ENCODE measurements around the gene AGAP2.

AGAP2 gene

DNA sequence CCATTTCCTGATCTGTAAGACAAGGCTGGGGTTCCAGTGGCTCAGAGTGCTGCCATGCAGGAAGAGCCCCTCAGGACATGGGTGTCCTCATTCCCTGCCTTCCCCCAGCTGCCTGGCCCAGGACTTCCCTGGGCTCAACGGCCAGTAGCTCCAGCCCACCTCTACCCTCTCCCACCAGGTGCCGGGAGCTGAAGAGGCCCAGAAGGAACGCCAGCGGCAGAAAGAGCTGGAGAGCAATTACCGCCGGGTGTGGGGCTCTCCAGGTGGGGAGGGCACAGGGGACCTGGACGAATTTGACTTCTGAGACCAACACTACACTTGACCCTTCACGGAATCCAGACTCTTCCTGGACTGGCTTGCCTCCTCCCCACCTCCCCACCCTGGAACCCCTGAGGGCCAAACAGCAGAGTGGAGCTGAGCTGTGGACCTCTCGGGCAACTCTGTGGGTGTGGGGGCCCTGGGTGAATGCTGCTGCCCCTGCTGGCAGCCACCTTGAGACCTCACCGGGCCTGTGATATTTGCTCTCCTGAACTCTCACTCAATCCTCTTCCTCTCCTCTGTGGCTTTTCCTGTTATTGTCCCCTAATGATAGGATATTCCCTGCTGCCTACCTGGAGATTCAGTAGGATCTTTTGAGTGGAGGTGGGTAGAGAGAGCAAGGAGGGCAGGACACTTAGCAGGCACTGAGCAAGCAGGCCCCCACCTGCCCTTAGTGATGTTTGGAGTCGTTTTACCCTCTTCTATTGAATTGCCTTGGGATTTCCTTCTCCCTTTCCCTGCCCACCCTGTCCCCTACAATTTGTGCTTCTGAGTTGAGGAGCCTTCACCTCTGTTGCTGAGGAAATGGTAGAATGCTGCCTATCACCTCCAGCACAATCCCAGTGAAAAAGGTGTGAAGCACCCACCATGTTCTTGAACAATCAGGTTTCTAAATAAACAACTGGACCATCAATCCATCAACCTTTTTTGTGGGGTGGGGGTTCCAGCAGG is 17.6 kb downstream of the AGAP2 start:
- TF ChIP-seq, protein P1, sequence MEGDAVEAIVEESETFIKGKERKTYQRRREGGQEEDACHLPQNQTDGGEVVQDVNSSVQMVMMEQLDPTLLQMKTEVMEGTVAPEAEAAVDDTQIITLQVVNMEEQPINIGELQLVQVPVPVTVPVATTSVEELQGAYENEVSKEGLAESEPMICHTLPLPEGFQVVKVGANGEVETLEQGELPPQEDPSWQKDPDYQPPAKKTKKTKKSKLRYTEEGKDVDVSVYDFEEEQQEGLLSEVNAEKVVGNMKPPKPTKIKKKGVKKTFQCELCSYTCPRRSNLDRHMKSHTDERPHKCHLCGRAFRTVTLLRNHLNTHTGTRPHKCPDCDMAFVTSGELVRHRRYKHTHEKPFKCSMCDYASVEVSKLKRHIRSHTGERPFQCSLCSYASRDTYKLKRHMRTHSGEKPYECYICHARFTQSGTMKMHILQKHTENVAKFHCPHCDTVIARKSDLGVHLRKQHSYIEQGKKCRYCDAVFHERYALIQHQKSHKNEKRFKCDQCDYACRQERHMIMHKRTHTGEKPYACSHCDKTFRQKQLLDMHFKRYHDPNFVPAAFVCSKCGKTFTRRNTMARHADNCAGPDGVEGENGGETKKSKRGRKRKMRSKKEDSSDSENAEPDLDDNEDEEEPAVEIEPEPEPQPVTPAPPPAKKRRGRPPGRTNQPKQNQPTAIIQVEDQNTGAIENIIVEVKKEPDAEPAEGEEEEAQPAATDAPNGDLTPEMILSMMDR (IDR thresholded peaks at IDR 0.05; ENCODE audit: poor library complexity, severe bottlenecking), result no peak
- Histone ChIP-seq H3K9me3 (ENCODE audit: severe bottlenecking) (no peaks in the 10 kb centered on the region), H3K4me3 (ENCODE audit: severe bottlenecking) (no peak overlapping the region), H3K36me3 (ENCODE audit: low read depth) (peaks cover 27% of the 10 kb centered on the region), H3K27ac (ENCODE audit: poor library complexity, severe bottlenecking) (no peak overlapping the region), H3K4me1 (ENCODE audit: insufficient read depth, poor library complexity, severe bottlenecking) (no peaks in the 10 kb centered on the region), H3K27me3 (ENCODE audit: insufficient read depth, poor library complexity, severe bottlenecking) (no peaks in the 10 kb centered on the region)
- DNase-seq (ENCODE audit: low spot score) (no peak), ATAC-seq (ENCODE audit: low read depth) (no peak)

DNA sequence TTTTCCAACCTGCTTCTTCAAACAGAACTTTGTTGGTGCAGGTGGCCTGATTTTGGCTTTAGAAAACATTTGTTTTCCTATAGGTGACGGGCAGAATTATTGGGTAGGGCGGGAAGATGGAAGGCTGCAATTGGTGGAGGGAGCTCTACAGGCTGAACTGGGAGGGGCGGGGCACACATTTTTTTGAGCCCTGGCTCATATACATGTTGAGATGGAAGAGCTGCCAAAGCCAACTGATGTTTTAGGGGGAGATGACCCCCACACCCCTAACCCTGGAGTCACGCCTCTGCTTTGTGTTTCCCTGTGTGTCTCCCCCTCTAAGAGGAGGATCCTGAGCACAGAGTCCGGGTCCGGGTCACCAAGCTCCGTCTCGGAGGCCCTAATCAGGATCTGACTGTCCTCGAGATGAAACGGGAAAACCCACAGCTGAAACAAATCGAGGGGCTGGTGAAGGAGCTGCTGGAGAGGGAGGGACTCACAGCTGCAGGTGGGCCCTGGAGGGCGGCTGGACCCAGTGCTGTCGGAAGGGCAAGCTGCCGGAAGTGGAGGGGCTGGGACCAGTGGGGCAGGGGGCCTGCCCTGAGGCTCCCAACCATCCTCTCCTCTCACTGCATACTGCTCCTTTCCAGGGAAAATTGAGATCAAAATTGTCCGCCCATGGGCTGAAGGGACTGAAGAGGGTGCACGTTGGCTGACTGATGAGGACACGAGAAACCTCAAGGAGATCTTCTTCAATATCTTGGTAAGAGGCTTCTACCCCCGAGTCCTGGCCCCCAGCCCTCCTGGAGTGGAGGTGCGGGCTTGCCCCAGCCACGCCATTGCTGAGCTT is 18.6 kb downstream of the AGAP2 start:
- DNase-seq (ENCODE audit: low spot score) (no peak), ATAC-seq (ENCODE audit: low read depth) (no peak)
- Histone ChIP-seq H3K9me3 (ENCODE audit: severe bottlenecking) (no peaks in the 10 kb centered on the region), H3K4me3 (ENCODE audit: severe bottlenecking) (no peak overlapping the region), H3K27ac (ENCODE audit: poor library complexity, severe bottlenecking) (no peak overlapping the region), H3K4me1 (ENCODE audit: insufficient read depth, poor library complexity, severe bottlenecking) (no peaks in the 10 kb centered on the region), H3K27me3 (ENCODE audit: insufficient read depth, poor library complexity, severe bottlenecking) (no peaks in the 10 kb centered on the region), H3K36me3 (ENCODE audit: low read depth) (peaks cover 36% of the 10 kb centered on the region)
- TF ChIP-seq, protein P1 (IDR thresholded peaks at IDR 0.05; ENCODE audit: poor library complexity, severe bottlenecking), result no peak

DNA sequence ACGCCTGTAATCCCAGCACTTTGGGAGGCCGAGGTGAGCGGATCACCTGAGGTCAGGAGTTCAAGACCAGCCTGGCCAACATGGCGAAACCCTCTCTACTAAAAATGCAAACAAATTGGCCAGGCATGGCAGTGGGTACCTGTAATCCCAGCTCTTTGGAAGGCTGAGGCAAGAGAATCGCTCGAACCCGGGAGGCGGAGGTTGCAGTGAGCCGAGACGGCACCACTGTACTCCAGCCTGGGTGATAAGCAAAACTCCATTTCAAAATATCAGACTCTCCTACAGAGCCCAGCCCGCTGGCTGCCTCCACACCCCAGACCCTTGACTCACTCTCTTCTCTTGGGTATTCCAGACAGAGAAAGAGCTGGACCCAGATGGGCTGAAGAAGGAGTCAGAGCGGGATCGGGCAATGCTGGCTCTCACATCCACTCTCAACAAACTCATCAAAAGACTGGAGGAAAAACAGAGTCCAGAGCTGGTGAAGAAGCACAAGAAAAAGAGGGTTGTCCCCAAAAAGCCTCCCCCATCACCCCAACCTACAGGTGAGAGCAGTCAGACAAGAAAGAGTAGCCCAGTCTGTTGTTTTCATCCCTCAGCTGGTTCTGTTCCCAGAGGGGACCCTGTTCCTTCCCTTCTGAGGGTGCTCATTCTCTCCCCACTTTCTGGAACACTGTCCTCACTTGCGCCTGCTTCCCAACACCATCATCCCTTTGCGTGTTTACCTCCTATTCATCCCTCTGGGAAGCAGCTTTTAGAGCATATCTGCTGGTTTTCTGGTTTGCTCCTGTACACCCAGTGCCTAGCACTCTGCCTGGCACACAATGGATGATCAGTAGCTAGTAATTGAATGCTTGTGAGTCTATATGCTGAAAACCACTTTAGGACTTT is 19.7 kb downstream of the AGAP2 start:
- Histone ChIP-seq H3K27me3 (ENCODE audit: insufficient read depth, poor library complexity, severe bottlenecking) (no peaks in the 10 kb centered on the region), H3K36me3 (ENCODE audit: low read depth) (peaks cover 41% of the 10 kb centered on the region), H3K4me1 (ENCODE audit: insufficient read depth, poor library complexity, severe bottlenecking) (no peaks in the 10 kb centered on the region), H3K27ac (ENCODE audit: poor library complexity, severe bottlenecking) (no peak overlapping the region), H3K9me3 (ENCODE audit: severe bottlenecking) (no peaks in the 10 kb centered on the region), H3K4me3 (ENCODE audit: severe bottlenecking) (no peak overlapping the region)
- ATAC-seq (ENCODE audit: low read depth), result no peak
- no peak for DNase-seq (ENCODE audit: low spot score)
- TF ChIP-seq, protein P1 (IDR thresholded peaks at IDR 0.05; ENCODE audit: poor library complexity, severe bottlenecking), result no peak

DNA sequence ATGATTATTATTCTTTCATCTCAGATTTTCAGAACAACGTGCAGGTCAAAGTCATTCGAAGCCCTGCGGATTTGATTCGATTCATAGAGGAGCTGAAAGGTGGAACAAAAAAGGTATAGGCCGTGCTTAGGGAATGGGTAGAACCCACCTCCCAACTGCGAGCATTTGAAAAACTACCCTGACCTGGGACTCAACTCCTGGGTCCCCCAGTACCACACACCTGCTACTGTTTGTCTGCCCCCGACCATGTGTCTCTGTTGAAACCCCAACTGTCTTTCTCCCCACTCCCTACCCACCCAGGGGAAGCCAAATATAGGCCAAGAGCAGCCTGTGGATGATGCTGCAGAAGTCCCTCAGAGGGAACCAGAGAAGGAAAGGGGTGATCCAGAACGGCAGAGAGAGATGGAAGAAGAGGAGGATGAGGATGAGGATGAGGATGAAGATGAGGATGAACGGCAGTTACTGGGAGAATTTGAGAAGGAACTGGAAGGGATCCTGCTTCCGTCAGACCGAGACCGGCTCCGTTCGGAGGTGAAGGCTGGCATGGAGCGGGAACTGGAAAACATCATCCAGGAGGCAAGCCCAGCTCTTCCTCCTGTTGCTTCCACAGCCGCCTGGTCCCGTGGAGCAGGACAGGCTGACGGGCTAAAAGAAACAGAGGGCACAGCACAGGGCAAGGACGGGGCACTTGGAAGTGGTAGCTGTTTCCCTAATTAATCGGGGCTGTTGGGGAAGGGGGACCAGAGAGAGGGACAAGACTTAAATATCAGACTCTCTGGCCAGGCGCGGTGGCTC is 20.5 kb downstream of the AGAP2 start:
- no peaks in the 10 kb centered on the region for H3K9me3 ChIP-seq (ENCODE audit: severe bottlenecking)

More for the DNA sequence above, 20.5 kb downstream of the AGAP2 start:
- Histone ChIP-seq H3K4me3 (ENCODE audit: severe bottlenecking) (no peak overlapping the region), H3K27me3 (ENCODE audit: insufficient read depth, poor library complexity, severe bottlenecking) (no peaks in the 10 kb centered on the region), H3K27ac (ENCODE audit: poor library complexity, severe bottlenecking) (no peak overlapping the region), H3K36me3 (ENCODE audit: low read depth) (peaks cover 41% of the 10 kb centered on the region), H3K4me1 (ENCODE audit: insufficient read depth, poor library complexity, severe bottlenecking) (no peaks in the 10 kb centered on the region)
- ATAC-seq (ENCODE audit: low read depth), result no peak
- DNase-seq (ENCODE audit: low spot score), result no peak
- TF ChIP-seq, protein P1 (IDR thresholded peaks at IDR 0.05; ENCODE audit: poor library complexity, severe bottlenecking), result no peak
